ENCODE results near the gene NTRK2.

Gene NTRK2

DNA sequence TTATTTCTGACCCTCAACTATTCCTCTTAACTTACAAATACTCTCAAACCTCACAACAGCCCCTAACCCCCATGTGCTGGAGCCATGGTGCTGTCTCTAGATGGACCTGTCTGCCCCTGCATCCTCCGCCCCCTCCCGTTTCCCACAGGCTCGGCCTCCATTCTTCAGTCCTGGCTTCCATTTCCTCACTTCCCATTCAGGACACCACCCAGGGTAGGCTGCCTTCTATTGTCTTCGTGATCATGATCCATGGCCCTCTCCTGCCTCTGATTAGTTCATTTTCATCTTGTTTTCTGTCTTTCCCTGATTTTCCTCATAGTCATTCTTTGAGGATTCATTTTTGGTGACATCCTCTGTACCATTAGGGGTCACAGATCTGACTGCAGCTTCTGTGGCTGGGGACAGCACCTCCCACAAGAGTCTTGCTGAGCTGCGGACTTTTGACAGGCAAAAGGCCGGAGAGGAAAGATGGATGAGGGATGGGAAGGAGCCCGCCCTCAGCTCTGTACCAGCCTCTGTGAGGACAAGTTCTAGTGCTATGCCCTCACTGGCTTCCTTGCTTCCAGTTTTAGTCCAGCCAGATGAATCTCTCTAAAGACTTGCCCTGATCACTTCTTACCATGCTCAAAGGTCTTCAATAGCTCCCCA, 255.8 kb downstream of the NTRK2 start:
- no peaks in the 10 kb centered on the region for H3K36me3 ChIP-seq (ENCODE audit: insufficient read depth, low read length)
- no peak overlapping the region for H3K4me2 ChIP-seq (ENCODE audit: low read length)
- H3K27me3 ChIP-seq (ENCODE audit: insufficient read depth, low read length), result no peaks in the 10 kb centered on the region
- no peaks in the 10 kb centered on the region for H3K9me2 ChIP-seq (ENCODE audit: low read depth, low read length)
- no peak overlapping the region for H3K9ac ChIP-seq (ENCODE audit: low read length)
- no peaks in the 10 kb centered on the region for H3K4me1 ChIP-seq (ENCODE audit: insufficient read depth, low read length, severe bottlenecking)
- H3K79me2 ChIP-seq (ENCODE audit: insufficient read depth, low read length), result no peaks in the 10 kb centered on the region
- H2AFZ ChIP-seq (ENCODE audit: low read length), result no peak overlapping the region
- no peaks in the 10 kb centered on the region for H4K20me1 ChIP-seq (ENCODE audit: insufficient read depth, low read length)
- H3K27ac ChIP-seq (ENCODE audit: low read depth, low read length, poor library complexity, severe bottlenecking), result no peak overlapping the region
- TF ChIP-seq, protein P1, sequence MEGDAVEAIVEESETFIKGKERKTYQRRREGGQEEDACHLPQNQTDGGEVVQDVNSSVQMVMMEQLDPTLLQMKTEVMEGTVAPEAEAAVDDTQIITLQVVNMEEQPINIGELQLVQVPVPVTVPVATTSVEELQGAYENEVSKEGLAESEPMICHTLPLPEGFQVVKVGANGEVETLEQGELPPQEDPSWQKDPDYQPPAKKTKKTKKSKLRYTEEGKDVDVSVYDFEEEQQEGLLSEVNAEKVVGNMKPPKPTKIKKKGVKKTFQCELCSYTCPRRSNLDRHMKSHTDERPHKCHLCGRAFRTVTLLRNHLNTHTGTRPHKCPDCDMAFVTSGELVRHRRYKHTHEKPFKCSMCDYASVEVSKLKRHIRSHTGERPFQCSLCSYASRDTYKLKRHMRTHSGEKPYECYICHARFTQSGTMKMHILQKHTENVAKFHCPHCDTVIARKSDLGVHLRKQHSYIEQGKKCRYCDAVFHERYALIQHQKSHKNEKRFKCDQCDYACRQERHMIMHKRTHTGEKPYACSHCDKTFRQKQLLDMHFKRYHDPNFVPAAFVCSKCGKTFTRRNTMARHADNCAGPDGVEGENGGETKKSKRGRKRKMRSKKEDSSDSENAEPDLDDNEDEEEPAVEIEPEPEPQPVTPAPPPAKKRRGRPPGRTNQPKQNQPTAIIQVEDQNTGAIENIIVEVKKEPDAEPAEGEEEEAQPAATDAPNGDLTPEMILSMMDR (IDR thresholded peaks at IDR 0.05; ENCODE audit: low read length), result no peak
- TF ChIP-seq EZH2 (IDR thresholded peaks at IDR 0.05; ENCODE audit: borderline replicate concordance, low read length), result no peak
- H3F3A ChIP-seq (ENCODE audit: insufficient read depth, low read length), result no peaks in the 10 kb centered on the region
- H3K9me3 ChIP-seq (ENCODE audit: low read length), result no peaks in the 10 kb centered on the region
- H3K4me3 ChIP-seq (ENCODE audit: low read depth, low read length, poor library complexity, severe bottlenecking), result no peak overlapping the region

DNA sequence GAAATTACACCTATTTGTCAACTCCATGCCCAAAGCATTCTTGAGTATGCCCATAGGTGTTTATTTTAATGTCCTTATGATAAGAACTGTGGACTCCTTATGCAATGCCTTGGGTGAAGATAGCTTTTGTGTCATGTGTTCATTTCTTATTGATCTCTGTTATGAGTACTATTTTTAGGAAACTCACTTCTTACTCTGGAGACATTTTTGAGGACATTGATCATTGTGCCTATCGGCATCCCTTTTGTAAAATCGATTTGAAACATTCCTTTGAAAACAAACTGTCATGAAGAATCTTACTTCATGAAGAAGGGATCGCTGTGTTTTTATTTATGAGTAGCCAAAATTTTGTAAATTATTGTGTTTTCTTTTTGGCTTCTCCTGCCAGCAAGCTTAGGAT, 257.3 kb downstream of the NTRK2 start:
- no peaks in the 10 kb centered on the region for H3K79me2 ChIP-seq (ENCODE audit: insufficient read depth, low read length)
- H4K20me1 ChIP-seq (ENCODE audit: insufficient read depth, low read length), result no peaks in the 10 kb centered on the region
- no peaks in the 10 kb centered on the region for H3K9me2 ChIP-seq (ENCODE audit: low read depth, low read length)
- no peaks in the 10 kb centered on the region for H3K36me3 ChIP-seq (ENCODE audit: insufficient read depth, low read length)
- no peaks in the 10 kb centered on the region for H3K4me1 ChIP-seq (ENCODE audit: insufficient read depth, low read length, severe bottlenecking)
- H3F3A ChIP-seq (ENCODE audit: insufficient read depth, low read length), result no peaks in the 10 kb centered on the region
- H3K27ac ChIP-seq (ENCODE audit: low read depth, low read length, poor library complexity, severe bottlenecking), result no peak overlapping the region
- H3K9ac ChIP-seq (ENCODE audit: low read length), result no peak overlapping the region
- no peaks in the 10 kb centered on the region for H3K27me3 ChIP-seq (ENCODE audit: insufficient read depth, low read length)
- TF ChIP-seq, protein P1 (IDR thresholded peaks at IDR 0.05; ENCODE audit: low read length), result no peak
- no peak for TF ChIP-seq EZH2 (IDR thresholded peaks at IDR 0.05; ENCODE audit: borderline replicate concordance, low read length)
- H3K9me3 ChIP-seq (ENCODE audit: low read length), result no peaks in the 10 kb centered on the region
- H3K4me2 ChIP-seq (ENCODE audit: low read length), result no peak overlapping the region
- no peak overlapping the region for H2AFZ ChIP-seq (ENCODE audit: low read length)
- H3K4me3 ChIP-seq (ENCODE audit: low read depth, low read length, poor library complexity, severe bottlenecking), result no peak overlapping the region

DNA sequence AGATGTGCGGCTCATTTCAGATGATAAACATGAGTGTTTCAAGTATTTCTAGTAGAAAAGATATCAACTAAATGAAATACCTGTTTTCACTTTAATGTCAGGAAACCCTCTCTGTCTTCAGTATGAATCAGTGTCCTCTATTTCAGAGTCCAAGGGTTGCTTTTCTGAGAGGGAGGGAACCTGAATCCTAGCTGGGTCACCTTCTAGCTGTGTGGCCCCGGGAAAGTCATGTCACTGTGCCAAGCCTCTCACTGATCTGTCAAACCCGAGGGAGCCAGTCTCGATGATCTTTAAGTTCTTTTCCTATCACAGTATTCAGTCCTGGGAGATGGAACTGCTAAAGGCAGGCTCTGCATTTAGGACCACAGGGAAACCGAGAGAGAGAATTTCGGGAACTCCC, 258.9 kb downstream of the NTRK2 start:
- Histone ChIP-seq H3K36me3 (ENCODE audit: insufficient read depth, low read length) (no peaks in the 10 kb centered on the region), H3K4me3 (ENCODE audit: low read depth, low read length, poor library complexity, severe bottlenecking) (no peak overlapping the region), H3K9me3 (ENCODE audit: low read length) (no peaks in the 10 kb centered on the region), H3K27me3 (ENCODE audit: insufficient read depth, low read length) (no peaks in the 10 kb centered on the region), H3K4me1 (ENCODE audit: insufficient read depth, low read length, severe bottlenecking) (no peaks in the 10 kb centered on the region), H3F3A (ENCODE audit: insufficient read depth, low read length) (no peaks in the 10 kb centered on the region), H3K79me2 (ENCODE audit: insufficient read depth, low read length) (no peaks in the 10 kb centered on the region), H2AFZ (ENCODE audit: low read length) (no peak overlapping the region), H3K9ac (ENCODE audit: low read length) (no peak overlapping the region), H3K4me2 (ENCODE audit: low read length) (no peak overlapping the region), H4K20me1 (ENCODE audit: insufficient read depth, low read length) (no peaks in the 10 kb centered on the region), H3K27ac (ENCODE audit: low read depth, low read length, poor library complexity, severe bottlenecking) (no peak overlapping the region), H3K9me2 (ENCODE audit: low read depth, low read length) (no peaks in the 10 kb centered on the region)
- TF ChIP-seq, protein P1 (IDR thresholded peaks at IDR 0.05; ENCODE audit: low read length), result no peak
- no peak for TF ChIP-seq EZH2 (IDR thresholded peaks at IDR 0.05; ENCODE audit: borderline replicate concordance, low read length)
